SHP77 treated with DMSO at 0.1 percent for 48 hours (cell line): ENCODE data around the gene CCDC154.
A peak's percentile ranks its signal among the peaks of the same experiment; 100 is the strongest.

ENCODE experiments used
- DNase-seq: peaks from one replicate; lab custom pipeline; 2025; lab: John Stamatoyannopoulos, UW

CCDC154 gene

DNA sequence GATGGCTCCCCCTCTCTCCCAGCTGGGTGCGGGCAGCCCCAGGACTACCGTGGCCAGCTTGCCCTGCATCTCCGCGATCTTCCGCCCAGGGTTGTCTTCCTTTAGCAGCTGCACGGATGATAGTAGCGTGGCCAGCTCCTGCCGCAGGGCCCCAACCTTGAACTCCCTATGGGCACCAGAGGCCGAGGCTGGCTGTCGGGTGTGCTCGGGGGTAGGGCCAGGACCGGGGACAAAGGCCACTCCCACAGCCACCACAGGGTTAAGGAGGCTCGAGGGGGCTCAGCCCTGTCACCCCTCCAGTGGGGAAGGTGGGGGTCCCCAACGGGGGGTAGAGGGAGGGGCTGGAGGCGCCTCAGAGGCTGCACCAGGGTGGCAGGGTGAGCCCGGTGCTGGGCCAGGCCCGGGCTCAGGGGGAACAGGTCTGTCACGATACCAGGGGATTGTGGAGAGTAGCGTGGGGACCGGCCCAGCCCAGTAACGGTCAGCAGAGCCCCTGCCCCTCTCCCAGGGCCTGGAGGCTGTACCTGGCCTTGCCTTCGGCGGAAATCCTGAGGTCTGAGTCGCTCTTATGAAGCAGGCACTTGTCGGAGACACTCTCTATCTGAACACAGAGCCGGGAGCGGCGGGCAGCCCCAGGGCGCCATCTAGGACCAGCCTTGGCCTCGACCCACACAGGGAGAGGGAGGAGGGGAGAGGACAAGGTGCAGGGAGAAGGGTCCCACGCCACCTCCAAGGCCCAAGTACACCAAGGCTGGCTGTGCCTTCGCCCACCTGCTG lies 8.2 kb downstream of the CCDC154 start:
- no peak for DNase-seq

- DNase-seq = no peak
Measured at GRCh38 chr16:1434644-1435592, 9.4 kb downstream of the CCDC154 start.

DNA sequence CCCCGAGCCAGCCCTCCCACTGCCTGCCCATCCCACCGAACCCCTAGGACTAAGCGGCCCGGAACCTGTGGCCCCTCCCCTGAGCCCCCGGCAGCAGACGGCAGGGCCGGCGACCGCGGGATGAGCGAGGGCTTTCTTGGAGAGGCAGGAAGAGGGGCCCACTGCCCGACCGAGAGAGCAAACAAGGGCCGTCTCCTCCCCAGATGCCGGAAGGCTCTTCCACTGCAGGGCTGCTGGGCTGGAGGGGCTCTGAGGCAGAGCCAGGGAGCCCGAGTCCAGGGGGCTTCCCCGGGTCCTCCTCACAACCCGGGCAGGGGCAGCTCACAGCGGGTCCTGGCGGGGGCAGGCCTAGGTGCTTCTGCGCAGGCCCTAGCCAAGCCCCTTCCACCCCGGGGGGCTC lies 10.6 kb downstream of the CCDC154 start:
- no peak for DNase-seq

GRCh38 chr16:1433263-1433560 lies 11.1 kb downstream of the CCDC154 start:
- DNase-seq = no peak

DNA sequence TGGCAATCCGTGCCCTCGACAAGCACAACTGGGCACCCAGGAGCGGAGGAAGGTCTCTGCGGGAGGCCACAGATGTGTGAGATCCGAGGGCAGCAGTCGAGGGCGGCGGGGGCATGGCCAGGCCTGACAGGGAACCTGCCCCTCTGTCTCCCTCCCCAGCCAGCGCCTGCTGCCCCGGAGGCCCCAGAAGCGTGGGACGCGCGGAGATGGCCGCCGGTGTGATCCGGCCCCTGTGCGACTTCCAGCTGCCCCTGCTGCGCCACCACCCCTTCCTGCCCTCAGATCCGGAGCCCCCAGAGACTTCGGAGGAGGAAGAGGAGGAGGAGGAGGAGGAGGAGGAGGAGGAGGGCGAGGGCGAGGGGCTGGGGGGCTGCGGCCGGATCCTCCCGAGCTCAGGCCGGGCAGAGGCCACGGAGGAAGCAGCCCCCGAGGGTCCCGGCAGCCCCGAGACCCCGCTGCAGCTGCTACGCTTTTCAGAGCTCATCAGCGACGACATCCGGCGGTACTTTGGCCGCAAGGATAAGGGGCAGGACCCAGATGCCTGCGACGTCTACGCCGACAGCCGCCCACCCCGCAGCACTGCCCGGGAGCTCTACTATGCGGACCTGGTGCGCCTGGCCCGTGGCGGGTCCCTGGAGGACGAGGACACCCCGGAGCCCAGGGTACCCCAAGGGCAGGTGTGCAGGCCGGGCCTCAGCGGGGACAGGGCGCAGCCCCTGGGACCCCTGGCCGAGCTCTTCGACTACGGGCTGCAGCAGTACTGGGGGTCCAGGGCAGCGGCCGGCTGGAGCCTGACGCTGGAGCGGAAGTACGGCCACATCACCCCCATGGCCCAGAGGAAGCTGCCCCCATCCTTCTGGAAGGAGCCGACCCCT lies 11.7 kb downstream of the CCDC154 start:
- DNase-seq = no peak

- no peak for DNase-seq
Measured at GRCh38 chr16:1431497-1432270, 12.7 kb downstream of the CCDC154 start.

DNA sequence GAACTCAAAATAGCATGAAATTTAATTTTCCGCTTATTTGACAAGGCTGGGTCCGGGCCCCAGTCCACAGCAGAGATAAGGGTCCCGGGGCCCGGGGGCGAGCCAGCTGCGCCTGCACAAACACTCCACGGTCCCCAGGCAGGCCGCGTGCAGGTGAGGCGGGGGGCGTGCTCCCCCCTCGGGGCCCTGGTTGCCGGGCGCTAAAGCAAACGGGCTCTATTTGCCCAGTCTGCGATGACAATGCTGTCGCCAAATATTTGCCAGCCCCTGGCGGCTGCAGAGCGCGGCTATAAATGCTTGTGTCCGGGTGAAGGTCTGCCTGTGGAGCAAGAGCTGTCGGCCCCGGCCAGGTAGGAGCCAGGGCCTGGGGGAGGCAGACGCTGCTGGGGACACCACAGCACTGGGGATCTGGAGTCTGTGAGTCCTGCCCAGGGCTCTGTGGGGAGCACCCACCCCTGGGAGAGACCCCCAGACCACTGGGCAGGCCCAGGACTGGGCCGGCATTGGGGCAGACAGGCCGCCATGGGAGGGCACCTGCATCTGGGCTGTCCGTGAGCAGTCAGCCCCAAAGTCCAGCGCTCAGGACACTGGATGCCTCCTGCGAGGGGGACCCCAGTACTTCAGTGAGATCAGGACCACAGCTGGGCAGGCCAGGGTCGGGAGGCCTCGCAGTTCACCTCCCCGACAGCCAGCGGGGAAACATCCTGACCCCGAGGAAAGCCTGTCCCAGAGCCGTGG lies 13.4 kb downstream of the CCDC154 start, which contains the start of gene PERCC1:
TSS of gene PERCC1 (plus strand) at position 320 of the 738 bp plus-strand sequence. CDS start 1,516 bp downstream, outside the sequence.
- peak; percentile 65 for DNase-seq

DNA sequence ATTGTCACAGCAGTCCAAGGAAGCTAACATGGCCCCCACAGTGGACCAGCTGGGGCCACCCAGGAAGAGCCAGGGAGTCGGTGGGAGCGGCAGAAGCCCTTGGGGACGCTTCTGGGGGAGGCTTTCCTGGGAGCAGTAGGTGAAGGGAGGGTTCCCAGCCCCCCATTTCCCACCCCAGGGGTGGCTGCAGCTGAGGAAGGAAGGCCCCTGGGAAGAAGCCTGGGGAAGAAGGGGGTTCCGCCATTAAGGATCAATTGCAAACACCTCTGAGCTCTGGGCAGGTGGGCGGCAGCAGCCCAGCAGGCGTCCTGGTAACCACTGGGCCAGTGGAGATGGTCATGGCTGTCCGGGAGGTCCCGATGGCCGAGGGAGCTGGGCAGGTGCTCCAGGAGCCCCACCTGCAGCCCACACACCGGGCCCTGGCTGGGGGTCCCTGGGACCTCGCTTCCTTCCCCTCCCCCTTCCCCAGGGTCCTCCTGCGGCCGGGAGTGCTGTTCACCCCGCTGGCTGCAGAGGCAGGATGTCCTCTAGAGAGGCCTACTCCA lies 14.1 kb downstream of the CCDC154 start:
- DNase-seq = no peak

GRCh38 chr16:1429631-1430030 lies 14.7 kb downstream of the CCDC154 start:
- no peak for DNase-seq

GRCh38 chr16:1429012-1429411 lies 15.3 kb downstream of the CCDC154 start:
- DNase-seq = no peak

DNA sequence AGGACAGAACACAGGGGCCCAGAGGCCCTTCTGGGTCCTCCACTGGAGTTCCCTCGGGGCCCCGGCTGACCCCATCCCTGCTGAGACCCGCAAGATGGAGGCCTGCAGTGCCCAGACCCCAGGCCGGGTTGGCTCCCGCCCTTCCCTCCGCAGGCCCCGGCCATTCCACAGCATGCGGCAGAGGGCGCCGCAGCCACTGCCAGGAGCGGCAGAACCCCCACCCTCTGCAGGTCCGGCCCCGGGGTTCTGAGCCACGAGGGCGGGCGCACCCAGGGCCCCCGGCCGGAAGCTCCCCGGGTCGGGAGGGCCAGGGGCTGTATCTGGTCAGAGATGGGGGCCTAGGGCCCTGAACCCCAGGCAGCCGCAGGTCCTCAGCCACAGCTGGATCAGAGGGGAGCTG lies 15.8 kb downstream of the CCDC154 start:
- DNase-seq = no peak

DNA sequence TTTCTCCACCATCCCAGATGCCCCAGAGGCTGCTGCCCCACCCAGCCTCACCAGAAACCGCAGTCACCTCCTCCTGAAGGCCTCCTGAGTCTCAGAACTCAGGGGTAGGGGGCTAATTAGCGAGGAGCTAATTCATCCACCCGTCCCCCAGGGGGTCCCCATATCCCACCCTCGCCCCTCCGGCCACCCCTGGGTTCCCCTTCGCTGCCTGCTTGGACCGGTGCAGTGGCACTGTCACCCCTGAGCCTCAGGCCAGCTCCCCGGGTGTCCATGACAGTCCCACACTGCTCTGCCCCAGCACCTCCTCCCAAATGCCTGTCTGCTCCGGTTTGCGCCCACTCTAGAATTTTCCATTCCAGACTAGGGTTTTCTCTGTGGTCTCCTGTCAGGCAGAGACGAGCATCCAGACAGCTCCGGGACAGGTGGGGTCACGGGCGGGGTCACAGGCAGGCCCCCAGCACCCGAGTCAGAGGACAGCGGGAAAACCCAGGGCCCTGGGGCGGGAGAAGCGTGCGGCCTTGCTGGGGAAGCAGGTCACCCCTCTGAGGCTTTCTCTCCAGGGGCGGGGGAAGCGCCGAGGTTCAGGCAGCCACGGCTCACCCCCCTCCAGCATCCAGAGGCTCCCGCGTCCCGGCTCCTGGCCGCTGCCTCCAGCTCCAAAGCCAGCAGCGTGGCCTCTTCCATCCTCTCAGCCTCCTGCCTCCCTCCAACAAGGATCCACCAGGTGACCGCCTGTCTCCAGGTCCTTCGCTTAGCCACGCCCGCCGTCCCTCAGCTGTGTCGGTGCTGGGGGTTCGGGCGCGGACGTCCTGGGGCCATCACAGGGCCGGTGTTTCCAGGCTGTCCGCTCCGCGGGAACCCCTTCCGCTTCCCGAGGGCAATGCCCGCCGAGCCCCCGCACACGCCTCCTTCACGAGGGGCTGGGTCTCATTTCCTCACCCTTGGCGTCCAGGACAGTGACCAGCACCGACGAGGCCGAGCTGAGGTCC lies 16.6 kb downstream of the CCDC154 start:
- DNase-seq = no peak

- no peak for DNase-seq
Measured at GRCh38 chr16:1426734-1427471, 17.5 kb downstream of the CCDC154 start.

DNA sequence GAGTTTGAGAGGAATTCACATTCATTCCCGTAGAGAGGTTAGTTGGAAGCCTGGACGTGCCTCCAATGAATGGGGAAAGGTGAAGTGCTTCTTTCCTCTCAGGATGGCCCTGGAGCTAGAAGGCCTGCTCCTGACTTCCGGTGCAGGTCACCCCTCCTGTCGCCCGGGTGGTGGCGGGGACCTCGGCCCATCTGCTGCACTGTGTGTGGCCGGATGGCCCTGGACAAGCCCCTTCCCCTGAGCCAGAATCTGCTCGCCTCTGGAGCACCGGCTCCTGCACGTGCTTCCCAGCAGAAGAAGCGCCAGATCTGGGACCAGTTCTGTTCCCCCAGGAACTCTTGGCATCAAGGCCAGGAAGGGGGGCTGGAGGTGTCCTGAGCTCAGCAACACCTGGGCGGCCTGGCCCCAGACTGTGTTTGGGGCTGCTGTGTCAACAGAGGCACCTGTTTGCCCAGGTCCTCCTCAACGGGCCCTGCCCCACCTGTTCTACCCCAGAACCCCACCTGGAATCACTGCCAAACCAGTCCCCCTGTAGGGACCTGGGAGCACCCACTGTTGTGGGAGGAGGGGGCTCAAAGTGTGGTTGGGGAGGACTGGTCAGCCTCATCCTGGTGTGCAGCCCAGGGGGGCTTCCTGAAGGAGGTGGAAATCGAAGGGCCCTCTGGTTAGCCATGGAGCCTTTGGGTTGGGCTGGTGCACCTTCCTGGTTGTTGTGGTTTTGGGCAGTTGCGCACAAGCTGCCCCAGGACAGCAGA lies 18.6 kb downstream of the CCDC154 start:
- DNase-seq = no peak

- no peak for DNase-seq
Measured at GRCh38 chr16:1424028-1424427, 20.3 kb downstream of the CCDC154 start.

DNA sequence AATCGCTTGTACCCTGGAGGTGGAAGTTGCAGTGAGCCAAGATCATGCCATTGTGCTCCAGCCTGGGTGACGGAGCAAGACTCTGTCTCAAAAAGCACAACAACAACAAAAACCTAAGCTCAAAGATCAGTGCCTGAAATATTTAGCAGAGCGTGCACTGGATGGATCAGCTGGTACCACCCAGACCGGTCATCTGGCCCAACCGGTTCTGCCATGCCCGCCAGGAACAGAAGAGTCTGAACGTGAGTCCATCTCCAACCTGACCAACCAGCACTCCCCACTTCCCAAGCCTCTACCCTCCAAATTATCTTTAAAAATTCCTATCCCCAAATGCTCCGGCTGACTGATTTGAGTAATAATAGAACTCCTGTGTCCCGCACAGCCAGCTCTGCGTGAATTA lies 22.3 kb downstream of the CCDC154 start:
- no peak for DNase-seq

DNA sequence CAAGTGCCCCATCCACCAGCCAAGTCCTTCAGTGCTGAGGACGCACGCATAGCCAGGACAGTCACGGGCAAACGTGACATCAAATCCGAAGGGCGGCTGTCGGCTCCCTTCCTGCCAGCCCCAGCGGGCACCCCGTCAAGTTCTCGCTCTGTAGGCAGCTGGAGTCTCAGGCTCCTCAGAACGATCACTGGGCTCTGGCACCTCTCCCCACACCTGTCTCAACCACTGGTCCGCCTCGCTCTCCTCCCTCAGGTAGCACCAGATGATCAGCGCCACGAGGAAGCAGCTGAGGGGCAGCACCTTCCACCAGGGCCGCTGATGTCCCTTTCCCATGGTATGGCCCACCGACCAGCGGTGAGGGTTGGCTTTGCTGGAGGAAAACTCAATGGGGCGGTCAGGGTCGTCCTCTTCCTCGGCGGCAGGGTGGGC lies 24.2 kb downstream of the CCDC154 start:
- DNase-seq = no peak

GRCh38 chr16:1416521-1416941 lies 27.8 kb downstream of the CCDC154 start:
- no peak for DNase-seq
